ENCODE data around the gene STARD10.

STARD10 gene

DNA sequence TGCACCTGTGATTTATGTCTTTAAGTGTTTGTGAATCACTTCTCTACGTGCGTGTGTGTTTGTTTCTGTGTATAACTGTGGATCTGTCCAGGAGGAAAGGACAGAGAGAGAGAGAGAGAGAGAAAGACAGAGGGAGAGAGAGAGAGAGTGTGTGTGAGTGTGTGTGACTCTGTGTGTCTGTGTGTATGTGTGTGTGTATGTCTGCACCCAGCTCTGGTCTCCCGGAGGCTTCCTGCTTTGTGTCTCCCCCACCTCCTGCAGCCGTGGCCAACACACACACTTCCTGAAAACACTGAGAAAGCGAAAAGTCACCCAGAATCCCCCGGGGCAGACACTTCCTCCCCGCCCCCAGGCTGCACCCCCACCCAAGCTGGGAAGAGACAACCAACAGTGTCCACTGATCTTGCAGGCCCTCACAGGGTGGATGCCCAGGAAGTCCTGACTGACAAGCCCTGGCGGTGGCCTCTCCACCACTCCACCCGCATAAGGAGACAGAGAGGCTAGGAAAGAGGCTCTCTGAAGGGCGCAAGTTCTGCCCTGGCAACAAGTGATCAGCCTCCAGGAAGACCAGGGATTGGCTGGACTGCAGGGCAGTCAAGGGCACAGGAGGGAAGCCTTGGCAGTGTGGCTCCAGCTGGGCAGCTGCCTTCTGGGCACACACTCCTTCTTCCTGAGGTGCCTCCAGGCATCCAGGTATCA is 71.6 kb downstream of the STARD10 start:
- DNase-seq: peak; percentile 84

DNA sequence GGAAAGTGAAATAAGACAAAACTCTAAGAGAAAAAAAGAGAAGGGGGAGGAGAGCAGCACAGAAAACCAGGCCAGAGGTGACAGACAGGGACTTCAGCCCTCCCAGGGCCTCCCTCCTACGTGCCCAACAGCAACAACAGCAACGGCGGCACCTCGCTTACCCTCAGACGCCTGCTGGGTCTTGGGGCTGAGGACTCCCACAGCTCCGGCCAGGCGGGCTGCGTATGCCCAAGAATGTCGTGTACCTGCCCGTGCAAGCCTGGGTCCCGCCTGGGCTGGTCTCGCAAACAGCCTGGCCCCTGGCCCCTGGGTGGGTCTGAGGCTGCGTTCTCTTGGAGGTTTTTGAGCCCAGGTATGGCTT is 72.2 kb downstream of the STARD10 start:
- DNase-seq: peak; percentile 30

DNA sequence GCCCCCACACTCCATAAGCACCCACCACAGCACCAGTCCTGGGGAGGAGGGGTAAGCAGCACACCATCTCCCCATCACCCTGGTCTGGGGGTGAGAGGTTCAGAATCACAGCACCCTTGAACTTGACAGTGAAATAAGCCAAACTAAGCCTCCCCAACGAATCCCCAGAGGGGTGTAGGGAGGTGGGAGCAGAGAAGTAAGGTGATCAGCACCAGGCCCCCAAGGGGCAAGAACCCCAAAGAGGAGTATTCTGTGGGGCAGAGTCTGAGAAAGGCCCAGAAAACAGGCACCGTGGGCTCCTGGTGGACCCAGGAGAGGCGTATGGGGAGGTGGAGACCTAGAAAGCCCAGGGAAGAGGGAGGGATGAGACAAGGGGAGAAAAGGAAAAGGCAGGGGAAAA is 72.6 kb downstream of the STARD10 start:
- no peak for DNase-seq

DNA sequence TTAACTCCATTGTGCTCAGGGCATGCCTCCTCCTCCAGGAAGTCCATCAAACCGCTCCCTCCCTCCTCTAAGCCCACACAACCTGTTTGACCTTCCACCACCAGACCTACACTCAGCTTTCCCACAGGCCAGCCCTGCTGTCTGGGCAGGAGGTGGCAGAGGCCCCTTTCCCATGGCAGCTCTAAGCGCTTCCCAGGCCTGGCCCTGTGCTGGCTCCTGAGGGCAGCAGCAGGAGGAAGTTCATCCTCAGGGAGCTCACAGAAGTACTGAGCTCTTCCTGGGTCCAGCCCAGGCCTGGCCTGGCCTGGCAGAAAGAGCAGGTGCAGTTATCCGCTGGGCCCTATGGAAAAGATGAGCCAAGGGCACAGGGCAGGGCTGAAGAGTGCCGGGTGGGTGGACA is 73.1 kb downstream of the STARD10 start:
- DNase-seq: no peak

DNA sequence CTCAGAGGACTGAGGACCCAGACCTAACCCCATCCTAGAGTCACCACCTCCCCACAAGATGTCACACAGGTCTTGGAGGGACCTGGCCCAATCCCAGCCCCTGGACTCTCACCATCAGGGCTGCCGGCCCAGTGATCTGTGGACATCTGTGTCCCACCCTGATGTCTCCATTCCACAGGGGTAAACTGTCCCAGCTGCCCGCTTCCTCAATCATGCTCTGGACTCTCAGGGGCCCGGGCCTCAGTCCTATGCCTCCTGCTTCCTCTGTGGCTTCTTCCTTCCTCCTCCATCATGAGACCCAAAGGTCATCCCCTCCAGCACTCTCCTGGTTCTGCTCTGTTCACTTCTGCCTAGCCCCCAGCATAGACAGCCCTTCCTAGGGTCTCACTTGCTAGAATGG is 73.8 kb downstream of the STARD10 start:
- DNase-seq: no peak

DNA sequence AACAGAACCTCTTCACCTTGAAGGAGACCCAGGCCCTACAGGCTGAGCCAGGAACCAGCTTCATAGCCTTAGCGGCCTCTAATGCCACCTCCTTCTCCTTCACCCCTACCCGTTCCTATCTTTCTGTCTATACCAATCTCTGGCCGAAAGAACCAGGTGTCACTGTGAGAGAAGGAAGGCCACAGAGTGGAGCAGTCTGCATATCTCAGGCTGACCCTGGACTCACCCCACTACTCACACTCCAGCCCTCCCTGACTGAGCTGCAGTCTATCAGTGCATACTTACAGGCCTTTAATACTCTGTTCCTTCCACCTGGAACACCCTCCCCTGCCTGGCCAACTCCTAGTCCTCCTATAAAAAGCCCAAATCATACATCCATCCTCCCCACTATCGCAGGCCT is 74.3 kb downstream of the STARD10 start:
- no peak for DNase-seq

DNA sequence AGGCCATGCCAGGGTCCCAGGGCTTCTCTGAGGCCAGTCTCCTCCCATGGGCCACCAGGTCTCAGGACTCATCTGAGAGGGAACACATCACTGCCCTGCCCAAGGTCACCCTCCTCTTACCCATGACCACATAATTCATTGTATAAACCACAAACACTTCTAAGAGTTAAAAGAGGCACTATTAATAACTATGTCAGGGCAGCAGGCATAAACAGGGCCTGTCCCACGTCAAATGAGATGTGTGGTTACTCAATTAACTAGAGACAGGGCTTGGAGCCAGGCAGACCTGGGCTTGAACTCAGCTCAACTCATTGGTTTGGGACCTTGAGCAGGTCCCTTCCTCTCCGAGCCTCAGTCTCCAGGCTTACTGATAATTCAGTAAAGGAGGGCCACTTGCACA is 74.7 kb downstream of the STARD10 start:
- no peak for DNase-seq

DNA sequence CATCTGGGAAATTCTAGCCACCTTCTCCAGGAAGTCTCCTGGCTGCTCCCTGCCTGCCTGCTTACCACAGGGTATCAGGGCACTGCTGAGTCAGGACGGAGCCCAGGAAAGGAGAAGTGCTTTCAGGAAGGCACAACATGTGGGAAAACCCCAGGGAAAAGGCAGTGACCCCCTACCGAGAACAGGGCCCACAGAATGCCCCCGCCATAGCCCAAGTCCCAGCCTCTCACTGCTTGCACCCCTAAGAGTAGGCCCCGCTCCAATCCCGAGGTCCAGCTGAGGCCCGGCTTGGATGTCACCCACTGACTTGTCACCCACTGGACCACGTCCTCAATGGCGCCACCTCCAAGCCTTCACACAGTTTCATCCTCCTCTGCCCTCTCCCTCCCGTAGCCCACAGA is 75.7 kb downstream of the STARD10 start:
- DNase-seq: no peak

DNA sequence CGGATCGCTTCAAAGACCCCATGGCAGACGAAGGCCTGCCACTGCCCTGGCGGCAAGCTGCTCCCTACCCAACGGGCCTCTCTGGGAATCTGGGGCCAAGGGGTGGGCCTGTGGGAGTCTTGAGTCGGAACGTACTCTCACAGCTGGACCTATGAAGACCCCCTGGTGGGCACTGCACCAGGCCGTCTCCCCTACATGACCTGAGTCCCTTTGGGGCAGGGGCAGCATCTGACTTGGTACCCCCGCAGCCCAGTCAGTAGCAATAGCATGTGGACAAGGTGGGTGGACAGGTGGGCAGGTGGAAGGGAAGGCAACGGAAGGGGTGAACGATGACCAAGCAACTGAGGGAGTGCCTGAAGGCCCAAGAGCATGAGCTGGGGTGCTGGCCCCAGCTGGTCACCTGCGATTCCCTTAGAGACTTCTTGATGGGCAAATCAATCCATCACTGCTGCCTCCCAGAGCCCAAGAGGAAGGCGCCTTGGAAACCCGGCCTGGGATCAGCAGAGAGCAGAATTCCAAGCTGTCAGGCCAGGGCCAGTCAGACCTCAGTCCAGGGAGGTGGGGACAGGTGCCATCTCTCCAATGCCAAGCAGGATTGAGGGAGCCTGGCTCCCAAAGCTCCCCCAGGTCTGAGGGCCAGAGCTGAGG is 76.9 kb downstream of the STARD10 start:
- no peak for DNase-seq

DNA sequence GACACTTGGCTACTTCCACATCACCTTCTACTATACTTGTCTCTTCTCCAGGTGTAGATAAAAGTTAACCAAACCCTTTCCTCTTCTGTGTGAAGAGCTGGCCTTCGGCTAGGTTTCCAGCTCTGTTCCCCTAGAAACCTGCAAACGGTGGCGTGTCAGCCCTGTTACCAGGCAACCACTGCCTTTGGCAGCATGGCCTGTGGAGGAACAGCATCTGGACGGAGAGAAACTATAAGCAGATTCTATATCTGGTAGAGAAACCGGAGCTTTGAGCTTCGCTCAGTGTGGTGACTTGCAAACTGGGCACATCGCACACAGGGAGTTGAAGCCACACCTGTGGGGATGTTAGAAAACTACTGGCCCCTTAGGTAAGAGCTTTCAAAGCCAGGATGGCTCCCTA is 77.6 kb downstream of the STARD10 start:
- DNase-seq: no peak

DNA sequence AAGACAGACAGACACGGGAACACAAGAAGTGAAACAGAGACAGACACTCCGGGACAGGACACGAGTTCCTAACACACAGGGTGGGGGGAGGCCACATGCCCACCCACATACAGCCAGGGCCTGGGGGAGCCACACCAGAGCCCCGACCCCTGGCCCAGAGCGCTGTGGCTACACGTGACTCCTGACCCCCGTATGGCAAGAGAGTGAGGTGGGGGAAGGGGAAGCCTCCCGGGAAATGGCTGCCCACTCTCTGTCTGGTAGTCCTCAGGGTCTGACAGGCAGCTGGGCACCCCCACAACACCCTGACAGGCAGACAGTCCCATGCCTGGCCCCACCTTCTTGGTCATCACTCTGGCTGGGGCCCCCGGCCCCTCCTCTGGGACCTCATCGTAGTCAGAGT is 81.0 kb downstream of the STARD10 start:
- no peak for DNase-seq

DNA sequence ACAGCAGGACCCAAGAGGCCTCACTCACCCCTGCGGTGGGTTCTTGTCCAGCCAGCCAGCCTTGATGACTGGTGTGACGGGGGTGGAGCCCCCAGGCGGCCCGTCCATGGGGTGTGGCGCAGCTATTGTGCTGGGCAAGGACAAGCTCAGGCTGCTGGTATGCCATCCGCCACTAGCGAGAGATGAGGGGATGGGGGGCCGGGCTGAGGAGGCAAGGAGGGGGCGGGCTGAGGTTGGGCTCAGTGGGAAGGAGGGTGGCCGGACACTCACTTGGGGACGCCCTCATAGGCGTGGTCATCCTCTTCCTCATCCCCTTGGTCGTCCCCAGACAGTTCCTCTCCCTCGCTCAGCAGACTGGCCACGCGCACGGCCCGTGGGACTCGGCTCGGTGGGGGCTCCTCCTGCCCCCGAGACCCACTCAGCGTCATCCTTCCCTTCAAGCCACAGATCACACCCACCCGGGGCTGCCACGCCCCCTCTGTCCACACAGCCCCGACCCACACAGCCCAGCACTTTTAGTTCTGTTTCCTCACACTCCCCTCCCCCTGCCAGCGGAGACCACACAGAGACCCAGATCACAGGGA is 81.6 kb downstream of the STARD10 start:
- no peak for DNase-seq

DNA sequence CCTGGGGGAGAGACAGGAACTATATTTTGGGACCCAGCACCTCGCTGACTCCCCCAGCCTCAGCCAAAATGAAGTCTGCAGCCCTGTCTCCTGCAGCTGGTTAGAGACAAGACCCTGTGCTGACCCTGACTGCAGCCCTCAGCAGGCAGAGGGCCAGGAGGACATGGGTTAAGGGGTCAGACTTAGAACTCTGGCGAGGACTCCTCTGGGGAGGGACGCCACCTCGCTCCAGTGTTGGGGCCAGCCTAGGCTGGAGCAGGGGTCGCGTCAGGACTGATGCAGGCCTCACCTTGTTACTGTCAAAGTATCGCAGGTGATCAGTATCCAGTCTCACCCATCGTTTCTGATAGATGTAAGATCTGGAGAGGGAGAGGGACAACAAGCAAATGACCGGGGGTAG is 82.7 kb downstream of the STARD10 start:
- no peak for DNase-seq

DNA sequence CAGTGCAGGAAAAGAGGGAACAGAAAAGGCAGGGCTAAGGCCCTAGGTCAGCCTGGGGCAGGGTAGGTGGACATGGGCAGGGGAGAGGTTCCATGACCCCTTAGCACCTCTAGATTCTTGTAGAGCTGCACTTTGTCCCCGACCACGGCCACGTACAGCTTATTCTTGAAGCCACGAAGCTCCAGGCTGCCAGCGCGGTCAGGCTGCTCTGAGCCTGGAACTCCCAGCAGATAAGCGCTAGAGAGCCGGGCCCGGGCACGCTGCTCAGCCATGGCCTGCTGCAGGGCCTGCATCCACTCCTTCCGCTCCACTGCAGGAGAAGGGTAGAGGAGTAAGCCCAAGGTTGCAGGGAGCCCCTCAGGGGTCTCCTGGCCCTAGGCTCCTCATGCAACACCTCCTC is 83.6 kb downstream of the STARD10 start:
- no peak for DNase-seq

DNA sequence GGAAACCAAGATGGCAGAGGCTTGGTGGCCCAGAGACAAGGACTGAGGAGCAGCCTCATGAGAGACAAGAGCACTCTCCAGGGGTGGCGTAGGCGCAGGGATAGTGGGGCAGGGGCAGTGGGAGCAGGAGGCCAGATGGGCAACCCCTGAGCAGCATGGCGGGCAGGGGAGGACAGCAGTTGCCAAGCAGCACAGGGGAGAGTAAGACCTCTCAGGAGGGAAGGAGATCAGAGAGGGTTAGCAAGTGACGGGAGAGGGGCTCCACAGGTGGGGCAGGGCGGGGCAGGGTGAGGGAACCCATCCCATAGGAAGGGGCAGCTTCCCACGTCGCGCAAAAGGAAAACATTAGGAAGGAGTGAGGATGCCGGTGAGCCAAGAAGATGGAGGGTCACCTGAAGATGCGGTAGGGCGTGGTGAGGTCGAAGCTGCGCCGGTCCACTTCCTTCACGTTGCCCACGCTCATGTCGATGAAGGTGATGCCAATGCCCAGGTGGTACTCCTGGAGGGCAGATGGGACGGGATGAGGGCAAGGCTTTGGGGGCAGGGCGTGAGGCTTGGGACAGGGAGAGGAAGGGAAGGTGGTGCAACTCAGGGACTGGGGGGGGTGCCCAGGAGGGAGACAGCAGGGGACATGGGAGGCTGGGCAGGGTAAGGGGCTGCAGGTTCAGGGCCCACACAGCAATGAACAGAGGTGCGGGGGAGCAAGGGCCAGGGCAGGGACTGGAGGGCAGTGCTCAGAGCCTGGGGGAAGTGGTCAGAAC is 84.2 kb downstream of the STARD10 start:
- DNase-seq: no peak

DNA sequence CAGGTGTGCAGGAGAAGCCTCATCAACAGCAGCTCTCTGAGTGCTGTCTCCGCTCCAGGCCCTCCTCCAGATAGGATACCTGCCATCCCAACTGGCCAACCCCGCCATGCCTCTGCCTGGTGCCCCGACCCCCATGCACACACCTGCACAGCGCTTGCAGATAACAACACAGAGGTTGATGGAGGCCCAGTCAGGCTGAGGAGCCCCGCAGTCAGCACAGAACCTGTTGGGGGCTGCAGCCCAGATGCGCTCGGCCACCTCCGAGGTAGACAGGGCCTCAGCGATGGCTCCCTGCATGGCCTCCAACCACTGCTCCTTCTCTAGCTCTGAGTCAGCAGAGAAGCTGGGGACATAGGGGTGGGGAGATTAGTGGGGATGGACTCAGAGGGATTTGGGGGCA is 86.8 kb downstream of the STARD10 start:
- no peak for DNase-seq

DNA sequence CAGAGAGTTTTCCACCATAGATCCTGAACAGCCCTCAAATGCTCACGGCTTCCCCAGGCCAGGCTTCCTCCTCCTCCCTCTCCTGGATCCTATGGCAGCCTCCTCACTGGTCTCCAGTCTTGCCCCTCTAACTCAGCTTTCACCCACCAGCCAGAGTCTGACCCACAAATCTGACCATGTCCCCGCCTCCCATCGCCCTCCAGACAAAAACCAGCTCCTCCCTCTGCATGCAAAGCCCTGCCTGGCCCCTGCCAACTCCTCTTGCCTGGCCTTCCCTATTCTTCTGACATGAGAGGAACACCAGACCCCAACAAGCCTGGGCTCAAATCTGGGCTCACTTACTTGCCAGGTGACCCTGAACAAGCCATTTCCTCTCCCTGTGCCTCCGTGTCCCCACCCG is 87.3 kb downstream of the STARD10 start:
- DNase-seq: no peak

DNA sequence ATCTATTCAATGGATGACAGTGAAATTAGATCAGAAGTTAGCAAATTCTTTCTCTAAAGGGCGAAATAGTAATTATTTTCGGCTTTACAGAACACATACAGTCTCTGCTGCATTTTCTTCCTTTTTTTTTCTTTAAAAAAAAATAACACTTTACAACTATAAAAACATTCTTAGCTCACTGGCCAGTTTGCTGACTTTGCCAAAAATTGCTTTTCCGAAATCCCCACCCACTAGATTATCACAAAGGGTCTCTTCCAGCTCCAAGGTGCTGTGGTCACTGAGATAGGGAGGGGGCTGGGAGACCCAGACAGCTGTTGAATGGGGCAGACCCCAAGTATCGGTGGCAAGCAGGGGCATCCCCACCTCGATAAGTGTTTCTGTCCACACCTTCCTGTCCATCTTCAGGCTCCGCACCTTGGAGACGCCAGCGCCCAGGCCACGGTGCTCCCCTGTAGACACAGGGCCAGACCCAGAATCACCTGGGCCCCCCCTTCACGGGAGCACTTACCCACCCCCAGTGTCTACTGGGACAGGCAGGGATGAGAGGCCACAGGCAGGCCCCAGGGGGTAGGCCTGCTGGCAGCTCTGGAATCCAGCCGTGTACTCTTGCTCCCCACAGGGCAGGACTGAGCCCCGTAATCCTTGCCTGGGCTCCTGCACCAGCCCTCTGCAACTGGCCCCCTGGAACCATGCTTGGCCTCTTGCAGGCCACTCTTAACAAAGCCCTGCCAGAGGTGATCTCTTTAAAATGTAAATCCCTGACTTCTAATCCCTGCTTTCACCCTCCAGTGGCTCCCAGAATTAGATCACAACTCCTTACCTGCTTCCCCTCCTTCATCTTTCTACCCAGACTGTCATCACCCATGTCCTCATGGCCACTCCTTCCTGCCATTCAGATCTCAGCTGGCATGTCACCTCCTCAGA is 88.1 kb downstream of the STARD10 start:
- DNase-seq: no peak

DNA sequence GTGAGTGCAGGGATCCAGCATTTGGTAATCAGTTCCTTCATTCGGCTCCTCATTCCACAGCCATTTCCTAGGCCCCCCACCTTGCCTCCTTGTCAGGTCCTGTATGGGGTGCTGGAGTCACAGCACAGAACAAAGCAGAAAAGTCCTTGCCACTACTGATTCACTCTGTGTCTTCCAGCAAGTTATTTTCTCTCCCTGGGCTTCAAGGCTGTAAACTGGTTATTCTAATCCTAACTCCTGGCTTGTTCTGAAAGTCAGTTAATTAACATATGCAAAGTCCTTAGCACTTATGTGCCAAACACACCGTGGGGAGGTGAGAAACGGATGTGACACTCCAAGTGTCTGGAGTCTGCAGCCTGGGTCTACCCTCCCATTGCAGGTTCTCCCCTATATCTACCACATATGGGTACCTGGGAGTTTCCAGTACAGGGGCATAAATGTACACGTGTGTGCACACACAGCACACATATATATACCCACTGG is 89.0 kb downstream of the STARD10 start:
- no peak for DNase-seq

Measured in stimulated activated naive CD4-positive, alpha-beta T cell treated with Interleukin-2 at 50 U/mL for 16 hours (primary cell).